Chondrocyte (in vitro differentiated cells): ENCODE measurements around the gene HUS1. TPM values are rescaled to one million over a fixed set of nuclear protein-coding genes. Genes with fewer than 3 reads are reported as not detected.

ENCODE experiments used
- DNase-seq: peaks from one replicate; pipeline ENCODE4 v3.0.0; 2021; ENCODE audit warnings: mixed read lengths, low spot score
- H3K27ac Mint-ChIP-seq: one replicate; pipeline ENCODE4 v1.8.0; 2021; ENCODE audit warnings: mild to moderate bottlenecking, moderate library complexity, mixed read lengths; ENCODE audit not compliant: unreplicated experiment
- H3K27me3 Mint-ChIP-seq: 2 replicates; pipeline ENCODE4 v1.8.0; 2021; ENCODE audit warnings: low read depth, mixed read lengths
- H3K36me3 Mint-ChIP-seq: 2 replicates; pipeline ENCODE4 v1.8.0; 2021; ENCODE audit warnings: low read depth, mixed read lengths
- H3K4me1 Mint-ChIP-seq: 2 replicates; pipeline ENCODE4 v1.8.0; 2021; ENCODE audit warnings: low read depth, mild to moderate bottlenecking, mixed read lengths
- H3K4me3 Mint-ChIP-seq: one replicate; pipeline ENCODE4 v1.8.0; 2021; ENCODE audit warnings: mild to moderate bottlenecking, moderate library complexity, mixed read lengths; ENCODE audit not compliant: unreplicated experiment
- H3K9me3 Mint-ChIP-seq: 2 replicates; pipeline ENCODE4 v1.8.0; 2021; ENCODE audit warnings: low read depth, mixed read lengths
- total RNA-seq: library from RNA; stranded (reverse); gene quantifications from 3 replicates; pipeline ENCODE4 v1.2.1, GENCODE V29; 2021
- TF ChIP-seq, protein P1 (sequence below): fragments of 200-600 bp; sonication (generic); IDR thresholded peaks from 2 replicates; pipeline ENCODE4 v1.5.0; 2021; ENCODE audit warnings: antibody characterized with exemption, mild to moderate bottlenecking, moderate library complexity

Gene HUS1
- total RNA-seq, 1 donor from 2014 or later, result 29.0 TPM

DNA sequence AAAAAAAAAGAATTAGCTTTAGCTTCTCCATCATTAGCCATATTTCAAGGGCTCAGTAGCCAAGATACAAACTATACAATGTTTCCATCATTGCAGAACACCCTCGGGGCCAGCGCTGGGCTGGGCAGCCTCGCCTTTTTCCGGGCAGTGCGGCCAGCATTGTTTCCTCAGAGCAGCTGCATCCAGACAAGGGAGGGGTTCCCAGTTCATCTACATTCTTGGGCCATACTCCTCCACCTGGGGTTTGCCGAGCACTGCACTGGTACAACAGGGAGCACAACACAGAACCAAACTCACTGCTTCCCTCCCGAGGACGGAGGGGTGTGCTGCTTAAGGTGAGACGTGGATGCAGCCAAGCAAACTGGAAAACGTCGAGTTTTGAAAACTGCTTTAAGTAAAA lies 28.7 kb downstream of the HUS1 start:
- Mint-ChIP-seq H3K27me3 (no peaks in the 10 kb centered on the region), H3K4me1 (peaks cover 37% of the 10 kb centered on the region), H3K36me3 (no peaks in the 10 kb centered on the region), H3K9me3 (no peaks in the 10 kb centered on the region), H3K27ac (no peak overlapping the region), H3K4me3 (no peak overlapping the region)
- TF ChIP-seq, protein P1, sequence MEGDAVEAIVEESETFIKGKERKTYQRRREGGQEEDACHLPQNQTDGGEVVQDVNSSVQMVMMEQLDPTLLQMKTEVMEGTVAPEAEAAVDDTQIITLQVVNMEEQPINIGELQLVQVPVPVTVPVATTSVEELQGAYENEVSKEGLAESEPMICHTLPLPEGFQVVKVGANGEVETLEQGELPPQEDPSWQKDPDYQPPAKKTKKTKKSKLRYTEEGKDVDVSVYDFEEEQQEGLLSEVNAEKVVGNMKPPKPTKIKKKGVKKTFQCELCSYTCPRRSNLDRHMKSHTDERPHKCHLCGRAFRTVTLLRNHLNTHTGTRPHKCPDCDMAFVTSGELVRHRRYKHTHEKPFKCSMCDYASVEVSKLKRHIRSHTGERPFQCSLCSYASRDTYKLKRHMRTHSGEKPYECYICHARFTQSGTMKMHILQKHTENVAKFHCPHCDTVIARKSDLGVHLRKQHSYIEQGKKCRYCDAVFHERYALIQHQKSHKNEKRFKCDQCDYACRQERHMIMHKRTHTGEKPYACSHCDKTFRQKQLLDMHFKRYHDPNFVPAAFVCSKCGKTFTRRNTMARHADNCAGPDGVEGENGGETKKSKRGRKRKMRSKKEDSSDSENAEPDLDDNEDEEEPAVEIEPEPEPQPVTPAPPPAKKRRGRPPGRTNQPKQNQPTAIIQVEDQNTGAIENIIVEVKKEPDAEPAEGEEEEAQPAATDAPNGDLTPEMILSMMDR, result no peak
- no peak for DNase-seq

DNA sequence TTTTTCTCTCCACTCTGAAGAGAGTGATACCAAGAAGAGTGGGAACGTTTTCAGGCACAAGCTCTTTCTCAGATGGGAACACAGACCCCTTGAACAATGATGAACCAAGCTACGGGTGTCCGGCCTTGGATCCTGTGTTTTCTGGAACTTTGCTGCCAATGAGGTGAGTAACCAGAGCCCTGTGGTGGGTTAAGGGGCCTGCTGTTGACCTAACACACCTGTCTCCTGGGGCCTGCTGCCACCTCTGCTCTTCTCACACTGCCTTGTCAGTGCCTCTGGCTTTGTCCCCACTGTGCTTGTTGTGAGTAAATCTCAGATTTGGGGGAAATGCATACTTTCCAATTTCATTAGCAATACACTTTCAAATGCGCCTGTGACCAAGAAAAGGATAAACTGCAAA lies 29.7 kb downstream of the HUS1 start:
- H3K4me3 Mint-ChIP-seq, result no peak overlapping the region
- no peak overlapping the region for H3K27ac Mint-ChIP-seq
- no peaks in the 10 kb centered on the region for H3K36me3 Mint-ChIP-seq
- peaks cover 36% of the 10 kb centered on the region for H3K4me1 Mint-ChIP-seq
- no peaks in the 10 kb centered on the region for H3K9me3 Mint-ChIP-seq
- no peaks in the 10 kb centered on the region for H3K27me3 Mint-ChIP-seq
- no peak for DNase-seq
- TF ChIP-seq, protein P1, result no peak

DNA sequence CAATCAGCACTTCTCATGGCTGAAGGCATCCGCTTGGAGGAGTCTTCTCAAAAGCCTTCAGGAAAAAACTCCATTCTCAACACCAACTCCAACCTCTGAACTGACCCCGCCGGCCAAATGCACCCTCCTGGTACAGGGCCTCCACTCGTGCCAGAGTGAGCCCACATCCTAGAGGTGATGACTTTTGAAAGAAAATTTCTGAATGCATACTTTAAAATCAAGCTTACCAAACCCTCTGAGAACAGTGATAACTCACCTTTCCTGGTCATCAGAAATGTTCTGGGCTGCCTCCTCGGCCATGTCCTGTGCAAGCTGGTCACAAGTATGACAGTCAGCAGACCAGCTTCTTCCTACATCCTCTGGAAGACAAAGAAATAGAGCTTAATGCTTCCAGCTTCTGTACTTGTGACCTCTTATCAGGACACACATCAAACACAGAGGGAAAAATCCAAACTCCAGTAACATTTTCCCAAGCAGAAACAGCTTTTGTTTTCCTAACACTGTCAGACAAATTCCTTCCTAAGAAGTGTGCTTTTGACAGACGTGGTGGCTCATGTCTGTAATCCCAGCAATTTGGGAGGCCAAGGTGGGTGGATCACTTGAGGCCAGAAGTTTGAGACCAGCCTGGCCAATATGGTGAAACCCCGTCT lies 31.1 kb downstream of the HUS1 start, which contains the start of gene PKD1L1:
Gene PKD1L1, minus strand, starts transcription at position 326 of the 650 bp plus-strand sequence. Its CDS starts 26 bp downstream, at position 300.
- peak within 1 kb of the TSS; percentile 30 for H3K27ac Mint-ChIP-seq
- DNase-seq, result no peak
- H3K36me3 Mint-ChIP-seq, result no peaks in the 10 kb centered on the region
- no peak within 1 kb of the TSS for H3K4me3 Mint-ChIP-seq
- H3K27me3 Mint-ChIP-seq, result no peaks in the 10 kb centered on the region
- H3K9me3 Mint-ChIP-seq, result no peaks in the 10 kb centered on the region
- H3K4me1 Mint-ChIP-seq, result peaks cover 36% of the 10 kb centered on the region
- TF ChIP-seq, protein P1, result no peak

DNA sequence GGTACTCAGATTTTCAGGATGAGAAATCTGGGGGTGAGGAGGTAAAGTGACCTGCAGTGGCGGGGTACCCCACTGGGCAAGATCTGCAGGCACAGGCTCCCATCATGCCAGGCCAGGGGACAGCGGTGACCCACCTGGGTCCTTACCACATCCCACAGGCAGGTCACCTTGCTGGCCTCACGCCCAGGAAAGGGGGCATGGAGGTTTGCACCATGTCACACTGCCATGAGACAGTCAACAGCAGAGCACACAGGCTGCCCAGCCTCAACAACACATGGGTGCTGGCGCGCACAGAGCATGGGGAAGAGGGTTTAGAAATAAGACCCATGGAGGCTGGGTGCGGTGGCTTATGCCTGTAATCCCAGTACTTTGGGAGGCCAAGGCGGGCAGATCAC lies 32.1 kb downstream of the HUS1 start:
- H3K27me3 Mint-ChIP-seq, result no peaks in the 10 kb centered on the region
- TF ChIP-seq, protein P1, result no peak
- DNase-seq, result no peak
- no peaks in the 10 kb centered on the region for H3K9me3 Mint-ChIP-seq
- H3K36me3 Mint-ChIP-seq, result no peaks in the 10 kb centered on the region
- H3K27ac Mint-ChIP-seq, result no peak overlapping the region
- peaks cover 38% of the 10 kb centered on the region for H3K4me1 Mint-ChIP-seq
- no peak overlapping the region for H3K4me3 Mint-ChIP-seq

DNA sequence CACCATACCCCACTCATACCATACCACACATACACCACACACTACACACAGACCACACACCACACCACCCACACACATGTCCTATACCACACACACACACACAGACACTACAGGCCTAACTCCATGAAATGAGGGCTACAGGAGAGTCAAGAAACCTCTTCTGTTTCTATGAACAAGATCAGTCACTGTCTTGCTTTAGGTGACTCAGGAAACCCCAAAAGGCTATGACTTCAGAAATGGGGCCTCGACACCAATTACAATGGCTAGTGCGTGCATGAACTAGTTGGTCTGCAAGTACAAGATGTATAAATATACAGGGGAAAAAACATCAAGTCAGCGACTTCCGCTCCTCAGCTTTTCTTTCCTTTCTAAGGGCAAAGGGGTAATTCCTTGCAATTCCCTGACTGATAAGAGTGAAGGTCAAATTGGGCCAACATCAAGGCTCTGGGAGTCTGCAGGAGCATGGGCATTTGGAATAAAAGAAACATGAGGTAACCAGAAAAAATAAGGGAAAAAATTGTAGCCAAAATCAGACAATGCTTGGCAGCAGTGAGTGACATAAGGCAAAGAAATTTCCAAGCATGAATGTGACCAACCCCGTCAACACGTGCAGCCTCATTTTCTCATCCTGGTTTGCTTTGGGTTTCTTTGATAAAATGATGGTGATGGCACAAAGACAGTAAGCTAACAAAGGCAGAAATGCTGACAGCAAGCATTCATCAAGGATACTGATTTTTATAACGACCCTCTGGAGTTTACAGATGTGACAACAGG lies 32.6 kb downstream of the HUS1 start:
- Mint-ChIP-seq H3K36me3 (no peaks in the 10 kb centered on the region), H3K9me3 (no peaks in the 10 kb centered on the region), H3K4me1 (peaks cover 43% of the 10 kb centered on the region), H3K27me3 (no peaks in the 10 kb centered on the region), H3K4me3 (no peak overlapping the region), H3K27ac (no peak overlapping the region)
- TF ChIP-seq, protein P1, result no peak
- DNase-seq, result no peak
